Chondrocyte (in vitro differentiated cells): ENCODE results near the gene ATF7. TPM values are rescaled to one million over a fixed set of nuclear protein-coding genes. Genes with fewer than 3 reads are reported as not detected.

Source experiments
- DNase-seq: peaks from one replicate; pipeline ENCODE4 v3.0.0; 2021; ENCODE audit warnings: mixed read lengths, low spot score
- H3K27ac Mint-ChIP-seq: one replicate; pipeline ENCODE4 v1.8.0; 2021; ENCODE audit warnings: mild to moderate bottlenecking, moderate library complexity, mixed read lengths; ENCODE audit not compliant: unreplicated experiment
- H3K27me3 Mint-ChIP-seq: 2 replicates; pipeline ENCODE4 v1.8.0; 2021; ENCODE audit warnings: low read depth, mixed read lengths
- H3K36me3 Mint-ChIP-seq: 2 replicates; pipeline ENCODE4 v1.8.0; 2021; ENCODE audit warnings: low read depth, mixed read lengths
- H3K4me1 Mint-ChIP-seq: 2 replicates; pipeline ENCODE4 v1.8.0; 2021; ENCODE audit warnings: low read depth, mild to moderate bottlenecking, mixed read lengths
- H3K4me3 Mint-ChIP-seq: one replicate; pipeline ENCODE4 v1.8.0; 2021; ENCODE audit warnings: mild to moderate bottlenecking, moderate library complexity, mixed read lengths; ENCODE audit not compliant: unreplicated experiment
- H3K9me3 Mint-ChIP-seq: 2 replicates; pipeline ENCODE4 v1.8.0; 2021; ENCODE audit warnings: low read depth, mixed read lengths
- CTCF ChIP-seq: fragments of 200-600 bp; sonication (generic); IDR thresholded peaks from 2 replicates; pipeline ENCODE4 v1.5.0; 2021; ENCODE audit warnings: antibody characterized with exemption, mild to moderate bottlenecking, moderate library complexity
- total RNA-seq: library from RNA; stranded (reverse); gene quantifications from 3 replicates; pipeline ENCODE4 v1.2.1, GENCODE V29; 2021

Gene ATF7
- total RNA-seq, 1 donor from 2014 or later: 44.4 TPM

DNA sequence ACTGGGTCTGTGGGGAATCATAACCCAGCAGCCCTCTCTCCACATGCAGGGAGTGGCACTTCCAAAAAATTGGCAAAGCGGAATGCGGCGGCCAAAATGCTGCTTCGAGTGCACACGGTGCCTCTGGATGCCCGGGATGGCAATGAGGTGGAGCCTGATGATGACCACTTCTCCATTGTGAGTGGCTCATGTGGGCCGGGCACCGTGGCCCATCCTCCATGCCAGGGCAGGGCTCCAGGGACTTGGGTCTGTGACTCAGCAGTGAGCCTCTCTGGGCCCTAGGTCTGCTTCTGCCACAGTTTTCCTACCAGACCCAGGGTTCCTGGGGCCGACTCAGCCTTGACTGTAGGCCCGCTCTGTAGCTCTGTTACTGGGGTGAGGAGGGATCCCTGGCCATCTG is 121.1 kb downstream of the ATF7 start:
- Mint-ChIP-seq H3K36me3 (peaks cover 3% of the 10 kb centered on the region), H3K27me3 (no peaks in the 10 kb centered on the region), H3K4me3 (no peak overlapping the region), H3K9me3 (no peaks in the 10 kb centered on the region), H3K4me1 (peaks cover 44% of the 10 kb centered on the region), H3K27ac (peak overlapping the region; percentile 87)
- no peak for DNase-seq
- no peak for TF ChIP-seq CTCF

DNA sequence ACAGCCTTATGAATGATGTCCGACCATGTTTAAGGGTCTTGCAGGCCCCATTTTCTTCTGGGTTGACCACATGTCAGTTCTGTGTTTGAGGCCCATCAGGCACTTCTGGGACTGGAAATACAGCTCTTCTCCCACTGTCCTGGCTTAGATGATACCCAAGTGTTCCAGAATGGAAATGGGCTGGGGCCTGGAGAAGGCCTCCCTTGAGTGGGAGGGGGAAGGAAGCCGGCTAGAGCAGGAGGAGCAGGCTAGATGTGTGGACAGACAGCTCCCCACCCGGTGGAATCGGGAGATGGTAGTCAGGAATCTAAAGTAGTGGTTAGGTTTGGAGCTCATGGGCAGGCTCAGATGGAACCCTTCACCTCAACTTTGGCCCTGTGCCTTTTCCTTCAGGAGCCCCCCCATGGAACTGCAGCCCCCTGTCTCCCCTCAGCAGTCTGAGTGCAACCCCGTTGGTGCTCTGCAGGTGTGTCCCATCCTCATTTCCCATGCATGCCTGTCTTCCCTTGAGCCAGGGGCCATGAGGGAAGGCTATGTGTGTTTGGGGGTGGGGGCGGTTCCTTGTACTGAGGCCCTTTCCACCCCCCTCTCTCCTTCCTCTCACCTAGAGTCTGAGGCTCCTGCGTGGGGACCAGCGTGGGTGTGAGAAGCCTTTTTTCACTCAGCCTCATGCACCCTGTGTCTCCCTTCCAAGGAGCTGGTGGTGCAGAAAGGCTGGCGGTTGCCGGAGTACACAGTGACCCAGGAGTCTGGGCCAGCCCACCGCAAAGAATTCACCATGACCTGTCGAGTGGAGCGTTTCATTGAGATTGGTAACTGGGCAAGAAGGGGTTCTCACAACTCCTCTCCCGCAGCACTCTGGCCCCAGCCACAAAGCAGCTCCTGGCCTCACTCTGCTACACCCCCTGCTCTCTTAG is 121.9 kb downstream of the ATF7 start:
- DNase-seq: no peak
- Mint-ChIP-seq H3K4me3 (no peak overlapping the region), H3K36me3 (peaks cover 3% of the 10 kb centered on the region), H3K27me3 (no peaks in the 10 kb centered on the region), H3K9me3 (no peaks in the 10 kb centered on the region), H3K27ac (peak overlapping the region; percentile 57), H3K4me1 (peaks cover 49% of the 10 kb centered on the region)
- no peak for TF ChIP-seq CTCF

DNA sequence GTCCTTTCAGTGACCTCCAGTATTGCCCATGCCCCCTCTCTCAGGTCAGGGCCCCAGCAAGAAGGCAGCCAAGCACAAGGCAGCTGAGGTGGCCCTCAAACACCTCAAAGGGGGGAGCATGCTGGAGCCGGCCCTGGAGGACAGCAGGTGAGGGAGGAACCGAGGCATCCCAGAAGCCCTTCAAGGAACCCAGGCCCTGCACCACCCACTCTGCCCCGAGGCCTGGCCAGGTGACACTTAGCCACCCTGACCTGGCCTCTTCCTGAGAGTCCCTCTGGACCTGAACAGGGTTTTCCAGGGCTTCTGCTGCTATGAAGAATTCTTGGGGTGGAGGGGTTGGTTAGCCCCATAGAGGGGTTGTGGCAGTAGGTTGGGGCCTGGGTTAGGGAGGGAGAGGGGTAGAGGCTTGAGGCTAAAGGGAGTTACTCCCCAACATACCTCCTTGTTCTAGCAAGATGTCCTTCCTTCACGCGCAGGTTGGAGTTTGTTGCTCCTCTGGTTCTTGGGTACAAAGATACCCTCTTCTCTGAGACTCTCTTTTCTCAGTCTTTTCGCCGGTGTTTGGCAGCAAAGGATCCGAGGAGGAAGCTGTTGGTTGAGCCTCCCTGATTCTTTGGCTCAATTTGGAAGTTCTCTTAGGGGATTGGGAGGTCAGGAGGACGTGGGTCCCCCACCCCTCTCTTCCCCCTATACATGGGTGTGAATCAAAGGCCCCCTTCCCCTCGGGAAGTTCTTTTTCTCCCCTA is 123.0 kb downstream of the ATF7 start:
- peaks cover 56% of the 10 kb centered on the region for H3K4me1 Mint-ChIP-seq
- H3K27me3 Mint-ChIP-seq: no peaks in the 10 kb centered on the region

GRCh38 chr12:53502331-53502730 is 123.9 kb downstream of the ATF7 start:
- H3K36me3 Mint-ChIP-seq: peaks cover 3% of the 10 kb centered on the region
- peaks cover 63% of the 10 kb centered on the region for H3K4me1 Mint-ChIP-seq
- no peaks in the 10 kb centered on the region for H3K9me3 Mint-ChIP-seq
- H3K27me3 Mint-ChIP-seq: no peaks in the 10 kb centered on the region
- peak overlapping the region; percentile 90 for H3K4me3 Mint-ChIP-seq
- DNase-seq: no peak
- no peak for TF ChIP-seq CTCF
- H3K27ac Mint-ChIP-seq: peak overlapping the region; percentile 81

More for the DNA sequence above, 123.0 kb downstream of the ATF7 start:
- Mint-ChIP-seq H3K4me3 (no peak overlapping the region), H3K36me3 (peaks cover 3% of the 10 kb centered on the region), H3K27ac (peak overlapping the region; percentile 68), H3K9me3 (no peaks in the 10 kb centered on the region)
- no peak for DNase-seq
- TF ChIP-seq CTCF: no peak

DNA sequence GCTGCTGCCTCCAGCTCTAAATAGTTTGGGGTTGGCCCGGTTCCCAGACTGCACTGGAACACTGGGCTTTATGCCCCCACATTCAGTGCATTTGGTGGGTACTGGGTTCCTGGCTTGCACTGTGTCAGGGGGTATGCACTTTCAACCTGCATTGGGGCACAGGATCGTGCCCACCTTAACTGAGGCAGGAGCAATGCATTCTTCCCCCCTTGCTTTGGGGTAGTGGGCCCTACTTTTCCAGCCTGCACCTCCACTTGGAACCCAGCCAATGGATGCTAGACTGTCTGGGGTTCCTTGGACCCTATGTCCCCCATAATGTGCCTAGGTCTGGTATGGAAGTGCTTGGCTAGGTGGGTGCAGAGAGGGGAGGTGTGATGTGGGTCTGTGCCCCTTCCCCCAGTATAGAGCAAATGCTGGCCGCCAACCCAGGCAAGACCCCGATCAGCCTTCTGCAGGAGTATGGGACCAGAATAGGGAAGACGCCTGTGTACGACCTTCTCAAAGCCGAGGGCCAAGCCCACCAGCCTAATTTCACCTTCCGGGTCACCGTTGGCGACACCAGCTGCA is 124.5 kb downstream of the ATF7 start:
- Mint-ChIP-seq H3K4me3 (peak overlapping the region; percentile 90), H3K27me3 (no peaks in the 10 kb centered on the region), H3K27ac (peak overlapping the region; percentile 97), H3K36me3 (peaks cover 3% of the 10 kb centered on the region), H3K4me1 (peaks cover 63% of the 10 kb centered on the region), H3K9me3 (no peaks in the 10 kb centered on the region)
- no peak for DNase-seq
- TF ChIP-seq CTCF: no peak
